ENCODE results near the gene ISX.

DNA sequence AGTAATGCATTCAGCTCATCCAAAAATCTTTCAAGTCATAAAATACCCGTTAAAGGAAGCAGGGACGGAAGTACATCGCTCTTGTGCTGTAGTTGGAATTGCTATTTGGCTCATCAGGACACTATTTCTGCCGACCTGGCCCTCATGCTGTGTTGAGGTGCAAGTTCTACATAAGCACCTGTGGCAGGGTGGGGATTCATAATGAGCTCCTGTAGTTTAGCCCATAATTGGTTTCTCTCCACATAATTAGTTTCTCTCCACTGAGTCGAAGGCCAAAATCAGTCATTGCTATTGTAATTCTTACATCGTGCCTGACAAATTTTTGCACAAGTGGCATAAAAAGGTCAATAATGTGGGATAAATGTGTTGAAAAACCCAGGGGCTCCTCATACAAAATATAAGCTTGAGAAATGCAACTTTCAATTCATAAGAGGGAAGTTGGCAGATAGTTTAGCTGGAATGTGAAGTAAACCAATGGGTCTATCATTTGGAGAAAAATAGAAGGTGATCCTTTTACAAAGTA lies 14.9 kb upstream of the ISX start:
- TF ChIP-seq, protein P1, sequence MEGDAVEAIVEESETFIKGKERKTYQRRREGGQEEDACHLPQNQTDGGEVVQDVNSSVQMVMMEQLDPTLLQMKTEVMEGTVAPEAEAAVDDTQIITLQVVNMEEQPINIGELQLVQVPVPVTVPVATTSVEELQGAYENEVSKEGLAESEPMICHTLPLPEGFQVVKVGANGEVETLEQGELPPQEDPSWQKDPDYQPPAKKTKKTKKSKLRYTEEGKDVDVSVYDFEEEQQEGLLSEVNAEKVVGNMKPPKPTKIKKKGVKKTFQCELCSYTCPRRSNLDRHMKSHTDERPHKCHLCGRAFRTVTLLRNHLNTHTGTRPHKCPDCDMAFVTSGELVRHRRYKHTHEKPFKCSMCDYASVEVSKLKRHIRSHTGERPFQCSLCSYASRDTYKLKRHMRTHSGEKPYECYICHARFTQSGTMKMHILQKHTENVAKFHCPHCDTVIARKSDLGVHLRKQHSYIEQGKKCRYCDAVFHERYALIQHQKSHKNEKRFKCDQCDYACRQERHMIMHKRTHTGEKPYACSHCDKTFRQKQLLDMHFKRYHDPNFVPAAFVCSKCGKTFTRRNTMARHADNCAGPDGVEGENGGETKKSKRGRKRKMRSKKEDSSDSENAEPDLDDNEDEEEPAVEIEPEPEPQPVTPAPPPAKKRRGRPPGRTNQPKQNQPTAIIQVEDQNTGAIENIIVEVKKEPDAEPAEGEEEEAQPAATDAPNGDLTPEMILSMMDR (IDR thresholded peaks at IDR 0.05; ENCODE audit: low read depth, low read length, poor library complexity, severe bottlenecking): no peak
- no peak for TF ChIP-seq EZH2phosphoT487 (IDR thresholded peaks at IDR 0.05; ENCODE audit: borderline replicate concordance, low read length)

Measured in DOHH2 (cell line).